NCI-H1694 (cell line): ENCODE measurements around the gene LYST.
"Not testable (repeated sequence)": the region's sequence is repeated elsewhere in the genome, so short reads cannot be mapped to it uniquely, and the experiment has no call there.

Experiments used
- DNase-seq: peaks from one replicate; lab custom pipeline; 2025; lab: John Stamatoyannopoulos, UW

The LYST gene

GRCh38 chr1:235866205-235866912, at the start of gene LYST:
Gene LYST, minus strand, starts transcription at chr1:235866906. Its CDS starts 36,489 bp downstream, at chr1:235830417.
- DNase-seq, result no peak

GRCh38 chr1:235915489-235915888, 48.8 kb upstream of the LYST start:
- not testable (repeated sequence) for DNase-seq

GRCh38 chr1:235913311-235913710, 46.6 kb upstream of the LYST start:
- no peak for DNase-seq

GRCh38 chr1:235911876-235912275, 45.2 kb upstream of the LYST start:
- DNase-seq, result no peak

GRCh38 chr1:235911300-235911662, 44.6 kb upstream of the LYST start:
- DNase-seq, result no peak

GRCh38 chr1:235910357-235911299, 43.9 kb upstream of the LYST start:
- no peak for DNase-seq

GRCh38 chr1:235908742-235909520, 42.2 kb upstream of the LYST start:
- DNase-seq, result no peak

- no peak for DNase-seq
These were observed 41.2 kb upstream of the LYST start for GRCh38 chr1:235907897-235908240.

- no peak for DNase-seq
These were observed 40.6 kb upstream of the LYST start for GRCh38 chr1:235907187-235907896.

GRCh38 chr1:235906436-235906835, 39.7 kb upstream of the LYST start:
- DNase-seq, result no peak

GRCh38 chr1:235903809-235904208, 37.1 kb upstream of the LYST start:
- DNase-seq, result not testable (repeated sequence)

- no peak for DNase-seq
These were observed 36.2 kb upstream of the LYST start for GRCh38 chr1:235902677-235903542.

GRCh38 chr1:235901461-235901860, 34.8 kb upstream of the LYST start:
- DNase-seq, result no peak

GRCh38 chr1:235898126-235898525, 31.4 kb upstream of the LYST start:
- no peak for DNase-seq

- DNase-seq, result no peak
These were observed 27.1 kb upstream of the LYST start for GRCh38 chr1:235893840-235894239.

GRCh38 chr1:235892734-235893413, 26.2 kb upstream of the LYST start:
- DNase-seq, result no peak

- no peak for DNase-seq
These were observed 25.5 kb upstream of the LYST start for GRCh38 chr1:235892202-235892601.

- DNase-seq, result no peak
These were observed 21.5 kb upstream of the LYST start for GRCh38 chr1:235888119-235888643.

- DNase-seq, result no peak
These were observed 21.0 kb upstream of the LYST start for GRCh38 chr1:235887676-235888075.

GRCh38 chr1:235885655-235886262, 19.1 kb upstream of the LYST start:
- DNase-seq, result no peak
